BJ (cell line): ENCODE data around the gene ISG15. TPM values are rescaled to one million over a fixed set of nuclear protein-coding genes. Genes with fewer than 3 reads are reported as not detected.

ENCODE experiments used
- CTCF ChIA-PET: fragments of 350-600 bp; formaldehyde crosslinking; extraction: SDS; loops from one replicate; lab custom pipeline; 2021; ENCODE audit warnings: antibody characterized with exemption, inconsistent platforms; lab: Yijun Ruan, JAX
- POLR2A ChIA-PET: fragments of 300-600 bp; sonication (Branson Sonifier 250); formaldehyde crosslinking; extraction: SDS; loops from one replicate; lab custom pipeline; 2021; ENCODE audit warnings: antibody characterized with exemption; lab: Charles Lee
- DNase-seq: peaks from one replicate; pipeline ENCODE4 v3.0.0-alpha.2; 2011; ENCODE audit warnings: low read depth
- H3K27me3 ChIP-seq: 2 replicates; pipeline ENCODE4 v1.6.0; 2011; ENCODE audit warnings: low read length; ENCODE audit not compliant: control insufficient read depth, insufficient read depth
- H3K36me3 ChIP-seq: 2 replicates; pipeline ENCODE4 v1.5.1; 2011; ENCODE audit warnings: low read length; ENCODE audit not compliant: control insufficient read depth, insufficient read depth
- H3K4me3 ChIP-seq: 2 replicates; pipeline ENCODE4 v1.5.1; 2011; ENCODE audit warnings: low read depth, mild to moderate bottlenecking, control low read depth, low read length
- CTCF ChIP-seq: IDR thresholded peaks from 2 replicates; pipeline ENCODE4 v1.5.1; 2011; ENCODE audit warnings: low read depth, mild to moderate bottlenecking, control low read depth, inconsistent platforms, low read length, moderate library complexity; ENCODE audit not compliant: insufficient read depth
- polyA plus RNA-seq: library from polyadenylated mRNA; depleted of rRNA; stranded (reverse); fragments of >200 nt; gene quantifications from 2 replicates; pipeline ENCODE4 v1.2.3, GENCODE V29; 2011

Gene ISG15
- polyA plus RNA-seq, 1 experiment = 86.8 TPM

GRCh38 chr1:1033009-1033587, 19.8 kb downstream of the ISG15 start:
- TF ChIP-seq CTCF = peak; percentile 81
- H3K27me3 ChIP-seq = no peaks in the 10 kb centered on the region
- H3K36me3 ChIP-seq = peaks cover 13% of the 10 kb centered on the region
- no peak for DNase-seq
- ChIA-PET POLR2A (no interaction called here), CTCF (interaction anchor here (1.0 to 3.5 kb wide), 4 partner anchors 10 to 36 kb away, joined by 3 to 20 read pairs (median 10); no protein-coding TSS in a partner anchor)
- H3K4me3 ChIP-seq = peak overlapping the region; percentile 30

- Histone ChIP-seq H3K36me3 (peaks cover 13% of the 10 kb centered on the region), H3K27me3 (no peaks in the 10 kb centered on the region), H3K4me3 (no peak overlapping the region; the same call in 1 of the 2 replicates)
- no peak for TF ChIP-seq CTCF
- DNase-seq = no peak
- ChIA-PET CTCF (interaction anchor here (1.0 to 3.5 kb wide), 5 partner anchors 11 to 49 kb away, joined by 3 to 20 read pairs (median 5); no protein-coding TSS in a partner anchor), POLR2A (no interaction called here)
Observed at GRCh38 chr1:1033731-1034438, 20.6 kb downstream of the ISG15 start.

GRCh38 chr1:1034439-1034781, 21.1 kb downstream of the ISG15 start:
- Histone ChIP-seq H3K36me3 (peaks cover 13% of the 10 kb centered on the region), H3K4me3 (no peak overlapping the region), H3K27me3 (no peaks in the 10 kb centered on the region)
- DNase-seq = no peak
- CTCF ChIA-PET = interaction anchor here (1.4 to 3.5 kb wide), 2 partner anchors 28 to 50 kb away, joined by 5 to 17 read pairs; no protein-coding TSS in a partner anchor
- no peak for TF ChIP-seq CTCF
- POLR2A ChIA-PET = no interaction called here

- H3K36me3 ChIP-seq = peaks cover 13% of the 10 kb centered on the region
- CTCF ChIA-PET = interaction anchor here (1.3 to 1.4 kb wide), 2 partner anchors 51 kb away, joined by 3 to 5 read pairs; no protein-coding TSS in a partner anchor
- H3K27me3 ChIP-seq = no peaks in the 10 kb centered on the region
- POLR2A ChIA-PET = no interaction called here
- no peak for TF ChIP-seq CTCF
- H3K4me3 ChIP-seq = no peak overlapping the region
- no peak for DNase-seq
Observed at GRCh38 chr1:1035291-1035943, 22.1 kb downstream of the ISG15 start.
